Body of pancreas (tissue), 4 donors: ENCODE results near the gene LDHAL6A.

Experiments used
- POLR2A ChIP-seq, 3 donors: fragments of 450-650 bp; IDR thresholded peaks; one replicate each; pipeline ENCODE4 v1.6.1; 2016; ENCODE audit warnings: antibody characterized with exemption in 3 of 3, mild to moderate bottlenecking in 2 of 3
- TF ChIP-seq, protein P1 (sequence below), 7 experiments: fragments of 450-650 bp in 4 of 7; fragments of 200-600 bp in 3 of 7; sonication (generic) in 3 of 7; IDR thresholded peaks; one replicate each; pipeline ENCODE4 v1.5.1; 2016 to 2019; ENCODE audit warnings: antibody characterized with exemption in 7 of 7

DNA sequence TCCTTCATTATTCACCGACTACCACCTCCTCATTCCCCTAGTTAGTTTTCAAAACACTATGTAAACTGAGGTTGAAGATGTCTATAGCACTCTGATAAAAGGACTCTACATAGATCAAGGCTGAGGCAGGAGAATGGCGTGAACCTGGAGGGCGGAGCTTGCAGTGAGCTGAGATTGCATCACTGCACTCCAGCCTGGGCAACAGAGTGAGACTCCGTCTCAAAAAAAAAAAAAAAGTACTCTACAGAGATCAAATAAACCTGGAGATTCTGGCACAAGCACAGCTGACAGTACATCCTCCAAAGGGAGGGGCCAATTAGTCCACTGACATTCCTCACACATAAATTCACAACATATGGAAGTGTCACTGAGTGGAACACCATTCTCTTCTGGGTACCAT, 40.0 kb downstream of the LDHAL6A start:
- TF ChIP-seq POLR2A (IDR thresholded peaks at IDR 0.05): no peak
- TF ChIP-seq, protein P1, sequence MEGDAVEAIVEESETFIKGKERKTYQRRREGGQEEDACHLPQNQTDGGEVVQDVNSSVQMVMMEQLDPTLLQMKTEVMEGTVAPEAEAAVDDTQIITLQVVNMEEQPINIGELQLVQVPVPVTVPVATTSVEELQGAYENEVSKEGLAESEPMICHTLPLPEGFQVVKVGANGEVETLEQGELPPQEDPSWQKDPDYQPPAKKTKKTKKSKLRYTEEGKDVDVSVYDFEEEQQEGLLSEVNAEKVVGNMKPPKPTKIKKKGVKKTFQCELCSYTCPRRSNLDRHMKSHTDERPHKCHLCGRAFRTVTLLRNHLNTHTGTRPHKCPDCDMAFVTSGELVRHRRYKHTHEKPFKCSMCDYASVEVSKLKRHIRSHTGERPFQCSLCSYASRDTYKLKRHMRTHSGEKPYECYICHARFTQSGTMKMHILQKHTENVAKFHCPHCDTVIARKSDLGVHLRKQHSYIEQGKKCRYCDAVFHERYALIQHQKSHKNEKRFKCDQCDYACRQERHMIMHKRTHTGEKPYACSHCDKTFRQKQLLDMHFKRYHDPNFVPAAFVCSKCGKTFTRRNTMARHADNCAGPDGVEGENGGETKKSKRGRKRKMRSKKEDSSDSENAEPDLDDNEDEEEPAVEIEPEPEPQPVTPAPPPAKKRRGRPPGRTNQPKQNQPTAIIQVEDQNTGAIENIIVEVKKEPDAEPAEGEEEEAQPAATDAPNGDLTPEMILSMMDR (IDR thresholded peaks at IDR 0.05): no peak
